Bronchial smooth muscle cell (primary cell): ENCODE results near the gene NR2F1. TPM values are rescaled to one million over a fixed set of nuclear protein-coding genes. Genes with fewer than 3 reads are reported as not detected.

ENCODE experiments used
- total RNA-seq: library from RNA; depleted of rRNA; stranded (reverse); fragments of >200 nt; gene quantifications from 2 replicates; pipeline ENCODE4 v1.2.1, GENCODE V29; 2014

Gene NR2F1
- total RNA-seq: 32.5 and 65.0 TPM in 2 replicates

GRCh38 chr5:93582677-93583438 lies at the start of gene NR2F1:
Gene NR2F1 (plus strand): TSS chr5:93583222. CDS start chr5:93585024, 1,802 bp downstream.

GRCh38 chr5:93580927-93581445 lies 2.0 kb upstream of the NR2F1 start, which contains the start of gene NR2F1-AS1:
Gene NR2F1-AS1 (minus strand): TSS chr5:93581219.

Other genes starting within 250 kb of the NR2F1 start
- 35.8 and 43.1 TPM in 2 replicates for gene NR2F1-AS1, start 2.0 kb upstream of the NR2F1 start, total RNA-seq
- 0.43 and 0.63 TPM in 2 replicates for gene POU5F2, start 158.4 kb downstream of the NR2F1 start, total RNA-seq